Measurements from ENCODE around the gene MAN1A1. TPM values are rescaled to one million over a fixed set of nuclear protein-coding genes. Genes with fewer than 3 reads are reported as not detected.

The MAN1A1 gene
- polyA plus RNA-seq, 1 experiment, result 27.5 TPM

DNA sequence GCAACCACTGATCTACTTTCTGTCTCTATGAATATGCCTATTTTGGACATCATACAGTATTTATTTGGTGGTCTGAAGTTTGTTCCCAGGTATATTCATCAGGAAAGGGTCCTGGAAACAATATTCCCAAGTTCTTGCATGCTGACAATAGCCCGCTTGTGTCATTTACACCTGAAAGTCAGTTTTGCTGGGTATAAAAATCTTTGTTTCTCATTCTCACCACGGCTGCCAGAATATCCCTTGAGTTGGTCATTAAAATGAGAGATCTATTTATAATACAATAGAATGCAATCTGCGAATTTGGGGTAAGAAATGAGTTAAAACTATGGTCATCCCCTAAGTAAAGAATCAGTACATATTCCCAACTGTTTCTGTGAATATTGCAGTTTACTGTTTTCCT, 79.0 kb downstream of the MAN1A1 start:
- ChIA-PET POLR2A (no interaction called here), CTCF (no interaction called here)
- Histone ChIP-seq H3K4me3 (ENCODE audit: low read depth, low read length) (no peak overlapping the region), H3K27ac (ENCODE audit: low read depth, low read length) (no peak overlapping the region), H3K27me3 (ENCODE audit: control insufficient read depth, insufficient read depth, low read length) (no peaks in the 10 kb centered on the region), H3K9me3 (ENCODE audit: control insufficient read depth, insufficient read depth, low read length) (peaks cover 5% of the 10 kb centered on the region; the same call in 1 of the 2 replicates)
- TF ChIP-seq, protein P1, sequence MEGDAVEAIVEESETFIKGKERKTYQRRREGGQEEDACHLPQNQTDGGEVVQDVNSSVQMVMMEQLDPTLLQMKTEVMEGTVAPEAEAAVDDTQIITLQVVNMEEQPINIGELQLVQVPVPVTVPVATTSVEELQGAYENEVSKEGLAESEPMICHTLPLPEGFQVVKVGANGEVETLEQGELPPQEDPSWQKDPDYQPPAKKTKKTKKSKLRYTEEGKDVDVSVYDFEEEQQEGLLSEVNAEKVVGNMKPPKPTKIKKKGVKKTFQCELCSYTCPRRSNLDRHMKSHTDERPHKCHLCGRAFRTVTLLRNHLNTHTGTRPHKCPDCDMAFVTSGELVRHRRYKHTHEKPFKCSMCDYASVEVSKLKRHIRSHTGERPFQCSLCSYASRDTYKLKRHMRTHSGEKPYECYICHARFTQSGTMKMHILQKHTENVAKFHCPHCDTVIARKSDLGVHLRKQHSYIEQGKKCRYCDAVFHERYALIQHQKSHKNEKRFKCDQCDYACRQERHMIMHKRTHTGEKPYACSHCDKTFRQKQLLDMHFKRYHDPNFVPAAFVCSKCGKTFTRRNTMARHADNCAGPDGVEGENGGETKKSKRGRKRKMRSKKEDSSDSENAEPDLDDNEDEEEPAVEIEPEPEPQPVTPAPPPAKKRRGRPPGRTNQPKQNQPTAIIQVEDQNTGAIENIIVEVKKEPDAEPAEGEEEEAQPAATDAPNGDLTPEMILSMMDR (IDR thresholded peaks at IDR 0.05; ENCODE audit: low read depth, low read length), result no peak
- no peak for DNase-seq (ENCODE audit: low read depth, low spot score)

DNA sequence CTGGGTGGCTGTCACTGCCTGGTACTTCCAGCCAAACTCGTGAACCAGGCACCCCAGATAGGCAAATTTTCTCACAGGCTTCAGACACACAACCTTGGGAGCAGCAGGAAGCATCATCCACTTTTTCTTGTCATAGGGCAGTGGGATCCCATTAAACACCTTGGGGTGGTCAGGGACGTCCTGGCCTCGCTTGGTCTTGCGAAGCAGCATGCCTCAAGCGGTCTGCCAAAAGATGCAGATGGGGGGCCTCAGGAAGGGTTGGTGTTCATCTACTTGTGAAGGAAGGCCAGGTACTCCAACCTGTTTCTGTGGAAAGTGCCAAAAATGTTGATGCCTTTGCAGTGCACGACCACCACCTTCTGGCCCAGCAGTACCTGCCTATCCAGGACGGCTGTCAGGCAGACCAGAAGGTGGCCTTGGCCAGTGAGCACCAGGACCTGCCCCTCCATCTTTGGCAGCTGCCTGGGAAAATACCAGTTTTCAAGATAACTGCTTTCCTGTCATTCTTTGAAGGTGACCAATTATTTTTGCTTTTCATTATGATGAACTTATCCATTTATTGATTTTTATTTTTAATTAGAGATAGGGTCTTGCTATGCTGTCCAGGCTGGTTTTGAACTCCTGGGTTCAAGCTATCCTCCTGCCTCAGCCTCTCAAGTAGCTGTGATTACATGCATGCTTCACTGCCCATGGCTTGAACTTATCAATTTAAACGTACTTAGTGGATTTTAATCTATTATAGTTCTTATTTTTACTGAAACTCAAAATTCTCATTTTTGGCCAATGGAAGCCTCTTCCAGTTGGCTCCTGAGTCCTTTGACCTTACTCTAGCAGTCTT, 80.1 kb downstream of the MAN1A1 start:
- no peak overlapping the region for H3K4me3 ChIP-seq (ENCODE audit: low read depth, low read length)
- H3K27ac ChIP-seq (ENCODE audit: low read depth, low read length), result no peak overlapping the region
- TF ChIP-seq, protein P1 (IDR thresholded peaks at IDR 0.05; ENCODE audit: low read depth, low read length), result no peak
- no peak for DNase-seq (ENCODE audit: low read depth, low spot score)
- peaks cover 5% of the 10 kb centered on the region; the same call in 1 of the 2 replicates for H3K9me3 ChIP-seq (ENCODE audit: control insufficient read depth, insufficient read depth, low read length)
- no peaks in the 10 kb centered on the region for H3K27me3 ChIP-seq (ENCODE audit: control insufficient read depth, insufficient read depth, low read length)
- POLR2A ChIA-PET, result no interaction called here
- CTCF ChIA-PET, result no interaction called here

DNA sequence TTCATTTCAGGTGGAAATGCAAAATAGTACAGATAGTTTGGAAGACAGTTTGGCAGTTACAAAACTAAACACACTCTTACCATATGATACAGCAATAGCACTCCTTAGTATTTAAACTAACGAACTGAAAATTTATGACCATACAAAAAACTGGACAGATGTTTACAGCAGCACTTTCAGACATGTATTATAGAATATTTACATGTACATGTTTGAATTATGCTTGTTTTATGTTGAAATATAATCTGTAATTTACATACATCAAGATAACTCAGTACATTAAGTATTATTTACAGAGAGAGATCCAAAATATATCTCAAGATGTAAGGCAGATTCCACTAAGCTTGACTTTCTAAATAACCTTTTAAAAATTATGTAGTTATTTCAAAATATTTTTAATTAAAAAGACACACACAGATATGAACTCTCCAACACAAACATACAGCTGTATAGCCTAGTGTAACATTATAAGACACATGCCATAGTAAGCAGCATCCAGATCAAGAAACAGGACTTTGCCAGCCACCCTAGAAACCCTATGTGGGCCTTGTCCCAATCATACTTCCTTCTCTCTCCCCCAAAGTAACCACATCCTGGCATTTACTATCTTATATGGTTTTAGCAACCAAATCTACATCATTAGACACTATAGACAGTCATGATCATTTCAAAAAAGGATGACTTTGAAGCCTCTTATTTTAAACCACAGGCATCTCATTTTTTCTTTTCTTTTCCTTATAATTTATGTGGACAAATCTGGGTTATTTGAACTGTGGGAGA, 82.2 kb downstream of the MAN1A1 start:
- CTCF ChIA-PET, result interaction anchor here (1.1 kb wide), 1 partner anchor 119 kb away, joined by 3 read pairs; no protein-coding TSS in a partner anchor

DNA sequence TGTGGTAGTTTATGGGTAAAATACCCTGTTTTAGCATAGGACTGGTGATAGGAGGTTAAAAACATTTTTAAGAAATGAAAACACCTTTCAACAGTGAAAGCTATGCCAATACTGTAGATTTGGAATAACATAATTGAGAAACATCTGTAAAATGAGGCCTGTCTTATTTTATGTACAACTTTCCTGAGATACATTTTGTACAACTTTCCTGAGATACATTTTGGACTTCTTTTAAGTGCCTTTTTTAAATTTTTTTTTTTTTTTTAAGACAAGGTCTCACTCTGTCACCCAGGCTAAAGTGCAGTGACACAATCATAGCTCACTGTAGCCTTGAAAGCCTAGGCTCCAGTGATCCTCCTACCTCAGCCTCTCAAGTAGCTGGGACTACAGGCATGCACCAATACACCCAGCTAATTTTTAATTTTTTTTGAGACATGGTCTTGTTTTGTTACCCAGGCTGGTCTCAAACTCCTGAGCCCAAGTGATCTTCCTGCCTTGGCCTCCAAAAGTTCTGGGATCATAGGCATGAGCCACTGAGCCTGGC, 84.6 kb downstream of the MAN1A1 start:
- CTCF ChIA-PET, result interaction anchor here (0.7 to 1.2 kb wide), 2 partner anchors 10 to 214 kb away, joined by 4 to 5 read pairs; no protein-coding TSS in a partner anchor
- Histone ChIP-seq H3K4me3 (ENCODE audit: low read depth, low read length) (no peak overlapping the region), H3K27ac (ENCODE audit: low read depth, low read length) (no peak overlapping the region), H3K9me3 (ENCODE audit: control insufficient read depth, insufficient read depth, low read length) (peaks cover 5% of the 10 kb centered on the region; the same call in 1 of the 2 replicates), H3K27me3 (ENCODE audit: control insufficient read depth, insufficient read depth, low read length) (no peaks in the 10 kb centered on the region)
- no peak for DNase-seq (ENCODE audit: low read depth, low spot score)
- TF ChIP-seq, protein P1 (IDR thresholded peaks at IDR 0.05; ENCODE audit: low read depth, low read length), result no peak
- POLR2A ChIA-PET, result interaction anchor here (0.7 kb wide), 1 partner anchor 8 kb away, joined by 4 read pairs; no protein-coding TSS in a partner anchor

More for the DNA sequence above, 82.2 kb downstream of the MAN1A1 start:
- H3K27me3 ChIP-seq (ENCODE audit: control insufficient read depth, insufficient read depth, low read length), result no peaks in the 10 kb centered on the region
- no peak for DNase-seq (ENCODE audit: low read depth, low spot score)
- POLR2A ChIA-PET, result no interaction called here
- no peak overlapping the region for H3K4me3 ChIP-seq (ENCODE audit: low read depth, low read length)
- TF ChIP-seq, protein P1 (IDR thresholded peaks at IDR 0.05; ENCODE audit: low read depth, low read length), result no peak
- peaks cover 5% of the 10 kb centered on the region; the same call in 1 of the 2 replicates for H3K9me3 ChIP-seq (ENCODE audit: control insufficient read depth, insufficient read depth, low read length)
- H3K27ac ChIP-seq (ENCODE audit: low read depth, low read length), result no peak overlapping the region
